OCI-LY3 (cell line): ENCODE results near the gene GHITM.

ENCODE experiments used
- H2AFZ ChIP-seq: fragments of 200-600, 300-600 bp; shearing (Covaris generic); 2 replicates; pipeline ENCODE4 v1.6.0; 2014; ENCODE audit warnings: antibody characterized with exemption, low read depth, low read length
- H3K27ac ChIP-seq: fragments of 200-600, 300-600 bp; sonication (generic); 2 replicates; pipeline ENCODE4 v1.5.1; 2014; ENCODE audit warnings: mild to moderate bottlenecking, low read length, moderate library complexity, mixed read lengths
- H3K27me3 ChIP-seq: fragments of 200-600, 300-600 bp; sonication (generic); 2 replicates; pipeline ENCODE4 v1.6.1; 2014; ENCODE audit warnings: low read depth, low read length, mixed read lengths
- H3K36me3 ChIP-seq: fragments of 200-600, 300-600 bp; sonication (generic); replicated peaks from 2 replicates; pipeline ENCODE3; 2014; ENCODE audit warnings: low read depth, low read length, mixed read lengths
- H3K4me1 ChIP-seq: fragments of 300-600, 200-600 bp; sonication (generic); 2 replicates; pipeline ENCODE4 v1.6.1; 2014; ENCODE audit warnings: low read length, mixed read lengths
- H3K4me2 ChIP-seq: fragments of 200-600, 300-600 bp; sonication (generic); 2 replicates; pipeline ENCODE4 v1.6.1; 2014; ENCODE audit warnings: low read length, mixed read lengths
- H3K4me3 ChIP-seq: fragments of 300-600, 200-600 bp; sonication (generic); 2 replicates; pipeline ENCODE4 v1.5.1; 2014; ENCODE audit warnings: antibody characterized with exemption, mild to moderate bottlenecking, low read length, moderate library complexity
- H3K79me2 ChIP-seq: fragments of 300-600, 200-600 bp; shearing (Covaris generic); 2 replicates; pipeline ENCODE4 v1.6.1; 2014; ENCODE audit warnings: mild to moderate bottlenecking, low read length, mixed read lengths
- H3K9ac ChIP-seq: fragments of 300-600, 200-600 bp; shearing (Covaris generic); 2 replicates; pipeline ENCODE4 v1.6.0; 2014; ENCODE audit warnings: mild to moderate bottlenecking, low read length, moderate library complexity
- H3K9me3 ChIP-seq: fragments of 200-600, 300-600 bp; shearing (Covaris generic); 2 replicates; pipeline ENCODE4 v1.6.1; 2014; ENCODE audit warnings: low read length, mixed read lengths; ENCODE audit not compliant: insufficient read depth
- H4K20me1 ChIP-seq: fragments of 200-600, 300-600 bp; sonication (generic); 2 replicates; pipeline ENCODE4 v1.6.1; 2016; ENCODE audit warnings: low read length, mixed read lengths; ENCODE audit not compliant: insufficient read depth
- CTCF ChIP-seq: fragments of 200-600, 300-600 bp; sonication (generic); IDR thresholded peaks from 2 replicates; pipeline ENCODE4 v1.5.1; 2014; ENCODE audit warnings: antibody characterized with exemption, low read length, low read depth
- EZH2phosphoT487 ChIP-seq: fragments of 200-600 bp; shearing (Covaris generic); IDR thresholded peaks from 2 replicates; pipeline ENCODE4 v1.6.1; 2018; ENCODE audit warnings: antibody characterized with exemption, mixed run types, low read depth

Gene GHITM

DNA sequence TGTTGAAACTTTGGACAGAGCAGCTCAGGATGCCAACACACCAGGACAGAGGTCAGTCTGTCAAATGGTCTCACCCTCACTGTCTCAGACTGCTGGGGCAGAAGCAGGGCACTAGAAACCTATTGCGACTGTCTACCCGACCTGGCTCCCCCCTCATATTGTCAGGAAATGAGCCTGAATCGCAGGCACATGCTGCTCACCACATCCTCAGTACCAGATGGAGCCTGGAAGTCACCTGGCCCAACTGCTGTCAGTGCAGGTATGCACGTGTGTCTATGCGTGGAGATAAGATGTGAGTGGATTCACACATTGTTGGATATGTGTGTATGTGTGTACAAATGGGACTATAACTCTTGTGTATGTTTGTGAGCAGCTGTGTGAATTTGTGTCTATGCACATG, 51.8 kb downstream of the GHITM start:
- no peaks in the 10 kb centered on the region for H3K9me3 ChIP-seq
- H3K79me2 ChIP-seq = no peaks in the 10 kb centered on the region
- peaks cover 4% of the 10 kb centered on the region; the same call in 1 of the 2 replicates for H3K4me1 ChIP-seq
- no peak overlapping the region for H3K27ac ChIP-seq
- no peaks in the 10 kb centered on the region for H4K20me1 ChIP-seq
- H3K27me3 ChIP-seq = no peaks in the 10 kb centered on the region
- no peak overlapping the region for H2AFZ ChIP-seq
- no peaks in the 10 kb centered on the region for H3K36me3 ChIP-seq
- H3K9ac ChIP-seq = no peak overlapping the region
- no peak overlapping the region for H3K4me2 ChIP-seq
- H3K4me3 ChIP-seq = no peak overlapping the region
- no peak for TF ChIP-seq EZH2phosphoT487
- TF ChIP-seq CTCF = no peak

DNA sequence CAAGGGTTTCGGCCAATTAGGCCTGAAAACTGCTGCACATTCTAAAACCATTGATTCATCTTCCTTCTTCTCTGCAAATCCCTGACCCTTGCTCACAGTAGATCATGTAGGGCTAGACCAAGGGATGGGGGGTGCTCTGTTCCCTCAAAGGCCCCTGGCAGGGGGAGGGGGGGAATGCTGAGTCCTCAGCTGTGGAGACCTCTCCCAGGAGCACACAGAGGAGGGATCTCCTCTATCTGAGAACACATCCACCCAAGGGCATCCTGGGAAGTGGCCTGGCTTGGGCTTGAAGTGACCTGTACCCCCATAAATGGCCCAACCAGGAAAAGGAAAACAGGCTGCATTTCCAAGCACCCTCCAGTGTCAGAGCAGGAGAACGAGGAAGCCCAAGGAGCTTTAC, 54.0 kb downstream of the GHITM start:
- Histone ChIP-seq H3K9me3 (no peaks in the 10 kb centered on the region), H3K27me3 (no peaks in the 10 kb centered on the region)
- TF ChIP-seq CTCF = no peak
- TF ChIP-seq EZH2phosphoT487 = no peak

DNA sequence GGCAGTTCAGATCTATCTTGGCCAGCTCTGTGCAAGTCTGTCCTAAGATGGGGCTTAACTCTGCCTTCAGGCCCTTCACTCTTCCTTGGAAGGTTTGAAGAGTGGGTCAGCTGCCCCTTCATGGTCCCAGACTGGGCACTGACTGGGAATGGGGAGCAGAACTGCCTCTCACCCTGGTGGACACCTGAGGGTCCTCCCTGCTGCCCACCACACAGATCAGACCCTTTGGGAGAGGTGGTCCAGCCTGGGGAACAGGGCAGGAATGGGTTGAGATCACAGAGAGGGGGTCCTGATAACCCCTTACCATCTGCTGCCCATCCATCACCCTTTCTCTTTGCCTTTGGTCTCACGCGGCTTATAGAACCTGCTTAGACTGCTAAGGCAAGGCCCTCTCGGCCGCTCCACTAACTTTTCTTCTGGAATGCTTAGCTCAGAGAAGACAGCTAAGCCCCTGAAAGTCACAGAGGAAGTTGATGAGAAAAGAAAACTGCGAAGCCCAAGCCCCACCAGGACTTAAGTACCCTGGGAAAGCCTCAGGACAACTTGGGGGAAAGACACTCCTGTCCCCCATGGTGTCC, 54.6 kb downstream of the GHITM start:
- Histone ChIP-seq H3K79me2 (no peaks in the 10 kb centered on the region), H4K20me1 (no peaks in the 10 kb centered on the region), H3K9ac (no peak overlapping the region), H3K27ac (no peak overlapping the region), H3K4me1 (peaks cover 4% of the 10 kb centered on the region; the same call in 1 of the 2 replicates), H3K4me3 (peak overlapping the region; percentile 57), H2AFZ (no peak overlapping the region), H3K9me3 (no peaks in the 10 kb centered on the region), H3K36me3 (no peaks in the 10 kb centered on the region), H3K27me3 (no peaks in the 10 kb centered on the region), H3K4me2 (peak overlapping the region; percentile 56)
- TF ChIP-seq EZH2phosphoT487 (no peak), CTCF (no peak)

More for the DNA sequence above, 54.0 kb downstream of the GHITM start:
- no peaks in the 10 kb centered on the region for H3K36me3 ChIP-seq
- no peaks in the 10 kb centered on the region for H3K79me2 ChIP-seq
- no peak overlapping the region for H3K4me2 ChIP-seq
- no peak overlapping the region for H3K4me3 ChIP-seq
- no peak overlapping the region for H3K9ac ChIP-seq
- H4K20me1 ChIP-seq = no peaks in the 10 kb centered on the region
- no peak overlapping the region for H3K27ac ChIP-seq
- H3K4me1 ChIP-seq = peaks cover 4% of the 10 kb centered on the region; the same call in 1 of the 2 replicates
- H2AFZ ChIP-seq = no peak overlapping the region

- H2AFZ ChIP-seq = no peak within 1 kb of the TSS
- H3K4me1 ChIP-seq = peaks cover 4% of the 10 kb centered on the region; the same call in 1 of the 2 replicates
- peak within 1 kb of the TSS; percentile 57 for H3K4me3 ChIP-seq
- no peaks in the 10 kb centered on the region for H3K79me2 ChIP-seq
- H3K4me2 ChIP-seq = peak within 1 kb of the TSS; percentile 56
- no peaks in the 10 kb centered on the region for H3K9me3 ChIP-seq
- no peaks in the 10 kb centered on the region for H4K20me1 ChIP-seq
- H3K36me3 ChIP-seq = no peaks in the 10 kb centered on the region
- TF ChIP-seq CTCF (no peak), EZH2phosphoT487 (no peak)
- H3K27ac ChIP-seq = no peak within 1 kb of the TSS
- no peaks in the 10 kb centered on the region for H3K27me3 ChIP-seq
- H3K9ac ChIP-seq = no peak within 1 kb of the TSS
Measured at GRCh38 chr10:84194424-84195043, 55.2 kb downstream of the GHITM start, which contains the start of gene CDHR1. Gene CDHR1 (plus strand): TSS chr10:84194537. CDS start chr10:84194761, 224 bp downstream.
